GM12874 (cell line): ENCODE measurements around the gene PANX1.

Experiments
- TF ChIP-seq, protein P1 (sequence below): IDR thresholded peaks from 2 replicates; pipeline ENCODE4 v1.5.1; 2011; ENCODE audit warnings: low read depth, mild to moderate bottlenecking, control low read depth, low read length, moderate library complexity; ENCODE audit not compliant: insufficient read depth

Gene PANX1

GRCh38 chr11:94217705-94218104 is 89.1 kb downstream of the PANX1 start:
- TF ChIP-seq, protein P1, sequence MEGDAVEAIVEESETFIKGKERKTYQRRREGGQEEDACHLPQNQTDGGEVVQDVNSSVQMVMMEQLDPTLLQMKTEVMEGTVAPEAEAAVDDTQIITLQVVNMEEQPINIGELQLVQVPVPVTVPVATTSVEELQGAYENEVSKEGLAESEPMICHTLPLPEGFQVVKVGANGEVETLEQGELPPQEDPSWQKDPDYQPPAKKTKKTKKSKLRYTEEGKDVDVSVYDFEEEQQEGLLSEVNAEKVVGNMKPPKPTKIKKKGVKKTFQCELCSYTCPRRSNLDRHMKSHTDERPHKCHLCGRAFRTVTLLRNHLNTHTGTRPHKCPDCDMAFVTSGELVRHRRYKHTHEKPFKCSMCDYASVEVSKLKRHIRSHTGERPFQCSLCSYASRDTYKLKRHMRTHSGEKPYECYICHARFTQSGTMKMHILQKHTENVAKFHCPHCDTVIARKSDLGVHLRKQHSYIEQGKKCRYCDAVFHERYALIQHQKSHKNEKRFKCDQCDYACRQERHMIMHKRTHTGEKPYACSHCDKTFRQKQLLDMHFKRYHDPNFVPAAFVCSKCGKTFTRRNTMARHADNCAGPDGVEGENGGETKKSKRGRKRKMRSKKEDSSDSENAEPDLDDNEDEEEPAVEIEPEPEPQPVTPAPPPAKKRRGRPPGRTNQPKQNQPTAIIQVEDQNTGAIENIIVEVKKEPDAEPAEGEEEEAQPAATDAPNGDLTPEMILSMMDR, result no peak

DNA sequence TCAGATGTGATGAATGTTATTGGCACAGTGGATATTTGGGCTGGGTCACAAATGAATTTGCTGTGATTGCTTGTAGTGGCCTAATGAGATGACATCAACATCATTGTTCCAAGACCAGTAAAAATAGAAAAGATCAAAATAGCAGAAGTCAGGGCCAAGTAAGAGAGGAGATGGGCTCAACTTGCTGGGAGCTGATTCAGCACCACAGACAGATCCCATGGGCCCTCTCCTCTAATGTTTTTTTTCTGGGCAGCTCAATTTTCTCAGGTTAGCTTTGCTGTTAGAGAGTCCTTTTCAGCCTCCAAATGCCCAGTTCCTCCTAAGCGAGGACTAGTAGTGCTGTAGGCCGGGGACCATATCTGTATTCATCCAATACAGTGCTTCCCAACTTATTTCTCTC is 89.7 kb downstream of the PANX1 start:
- TF ChIP-seq, protein P1, result no peak

DNA sequence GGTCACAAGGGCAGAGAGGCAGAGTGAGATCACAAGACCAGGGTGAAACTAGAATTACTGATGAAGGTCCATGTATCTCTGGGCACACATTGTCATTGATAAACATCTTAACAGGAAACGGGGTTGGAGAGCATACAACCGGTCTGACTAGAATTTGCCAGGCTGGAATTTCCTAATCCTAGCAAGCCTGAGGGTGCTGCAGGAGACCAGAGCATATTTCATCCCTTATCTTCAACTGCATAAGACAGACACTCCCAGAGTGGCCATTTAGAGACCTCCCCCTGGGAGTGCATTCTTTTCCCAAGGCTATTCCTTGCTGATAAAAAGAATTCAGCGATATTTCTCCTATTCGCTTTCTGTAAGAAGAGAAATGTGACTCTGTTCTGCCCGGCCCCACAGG is 91.1 kb downstream of the PANX1 start:
- TF ChIP-seq, protein P1, result no peak

DNA sequence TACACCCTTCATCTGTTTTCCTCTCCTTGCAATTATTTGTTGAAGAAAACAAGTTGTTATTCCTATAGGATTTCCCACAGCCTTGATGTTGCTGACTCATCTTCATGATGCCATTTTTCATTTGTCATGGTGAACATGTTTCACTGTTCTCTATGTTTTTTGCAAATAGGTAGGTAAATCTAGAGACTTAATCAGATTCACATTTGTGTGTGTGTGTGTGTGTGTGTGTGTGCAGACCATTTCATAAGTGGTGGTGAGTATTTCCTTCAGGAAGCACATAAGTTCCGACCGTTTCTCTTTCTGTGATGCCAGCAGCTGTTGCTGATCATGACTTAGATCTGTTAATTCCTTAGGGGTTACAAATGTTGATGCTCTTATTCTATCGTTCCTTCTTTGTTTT is 95.4 kb downstream of the PANX1 start:
- TF ChIP-seq, protein P1, result no peak
